Measurements from ENCODE around the gene STK39.

Gene STK39

DNA sequence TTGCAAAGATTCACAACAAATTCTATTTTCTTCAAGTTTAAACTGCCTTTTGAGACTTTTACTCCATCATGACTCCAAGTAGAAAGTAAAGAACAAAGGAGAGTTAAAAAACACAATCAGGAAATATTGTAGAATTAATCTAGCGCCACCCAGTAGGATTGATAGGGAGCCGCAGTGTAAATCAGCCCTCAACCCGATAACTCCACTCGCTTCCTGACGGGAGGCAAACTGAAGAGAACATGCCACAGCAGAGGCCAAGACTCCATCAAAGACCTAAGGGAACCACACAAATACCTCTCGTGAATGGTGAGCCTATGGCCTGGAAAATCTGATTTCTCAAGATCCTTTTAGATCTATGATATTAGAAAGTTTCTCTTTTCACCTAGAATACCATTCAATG lies 319.0 kb downstream of the STK39 start:
- no peak for DNase-seq (ENCODE audit: low read depth)
- TF ChIP-seq, protein P1, sequence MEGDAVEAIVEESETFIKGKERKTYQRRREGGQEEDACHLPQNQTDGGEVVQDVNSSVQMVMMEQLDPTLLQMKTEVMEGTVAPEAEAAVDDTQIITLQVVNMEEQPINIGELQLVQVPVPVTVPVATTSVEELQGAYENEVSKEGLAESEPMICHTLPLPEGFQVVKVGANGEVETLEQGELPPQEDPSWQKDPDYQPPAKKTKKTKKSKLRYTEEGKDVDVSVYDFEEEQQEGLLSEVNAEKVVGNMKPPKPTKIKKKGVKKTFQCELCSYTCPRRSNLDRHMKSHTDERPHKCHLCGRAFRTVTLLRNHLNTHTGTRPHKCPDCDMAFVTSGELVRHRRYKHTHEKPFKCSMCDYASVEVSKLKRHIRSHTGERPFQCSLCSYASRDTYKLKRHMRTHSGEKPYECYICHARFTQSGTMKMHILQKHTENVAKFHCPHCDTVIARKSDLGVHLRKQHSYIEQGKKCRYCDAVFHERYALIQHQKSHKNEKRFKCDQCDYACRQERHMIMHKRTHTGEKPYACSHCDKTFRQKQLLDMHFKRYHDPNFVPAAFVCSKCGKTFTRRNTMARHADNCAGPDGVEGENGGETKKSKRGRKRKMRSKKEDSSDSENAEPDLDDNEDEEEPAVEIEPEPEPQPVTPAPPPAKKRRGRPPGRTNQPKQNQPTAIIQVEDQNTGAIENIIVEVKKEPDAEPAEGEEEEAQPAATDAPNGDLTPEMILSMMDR (conservative IDR thresholded peaks at IDR 0.05; ENCODE audit: low read depth, low read length), result no peak

DNA sequence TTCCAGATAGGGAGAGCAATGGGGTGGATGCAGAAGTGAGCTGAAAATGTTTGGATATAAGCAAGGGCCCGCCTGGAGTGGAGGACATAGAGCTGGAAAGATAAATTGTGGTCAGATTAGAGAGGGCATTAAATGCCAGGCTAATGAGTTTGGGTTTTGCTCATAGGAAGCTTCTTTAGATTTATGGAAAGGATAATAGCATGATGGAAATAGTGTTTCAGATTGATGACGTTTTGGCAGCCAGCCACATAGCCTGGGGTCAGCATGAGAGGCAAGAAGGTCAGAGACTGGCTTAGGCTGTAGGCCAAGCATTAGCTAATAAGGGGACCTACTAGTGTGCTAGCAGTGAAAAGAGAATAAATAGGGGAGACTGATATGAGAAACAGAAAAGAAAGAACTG lies 321.6 kb downstream of the STK39 start:
- DNase-seq (ENCODE audit: low read depth), result no peak
- TF ChIP-seq, protein P1 (conservative IDR thresholded peaks at IDR 0.05; ENCODE audit: low read depth, low read length), result no peak
- no peak overlapping the region for H3K4me3 ChIP-seq (ENCODE audit: low read depth, low read length)

More for the DNA sequence above, 319.0 kb downstream of the STK39 start:
- H3K4me3 ChIP-seq (ENCODE audit: low read depth, low read length), result no peak overlapping the region

GRCh38 chr2:167924556-167924955 lies 322.8 kb downstream of the STK39 start:
- no peak overlapping the region for H3K4me3 ChIP-seq (ENCODE audit: low read depth, low read length)
- TF ChIP-seq, protein P1 (conservative IDR thresholded peaks at IDR 0.05; ENCODE audit: low read depth, low read length), result no peak
- no peak for DNase-seq (ENCODE audit: low read depth)

- TF ChIP-seq, protein P1 (conservative IDR thresholded peaks at IDR 0.05; ENCODE audit: low read depth, low read length), result no peak
Observed at GRCh38 chr2:167916756-167917155, 330.6 kb downstream of the STK39 start.

GRCh38 chr2:167914969-167915368 lies 332.4 kb downstream of the STK39 start:
- TF ChIP-seq, protein P1 (conservative IDR thresholded peaks at IDR 0.05; ENCODE audit: low read depth, low read length), result no peak
- H3K4me3 ChIP-seq (ENCODE audit: low read depth, low read length), result no peak overlapping the region
- DNase-seq (ENCODE audit: low read depth), result no peak

More at GRCh38 chr2:167916756-167917155, 330.6 kb downstream of the STK39 start:
- DNase-seq (ENCODE audit: low read depth), result no peak
- no peak overlapping the region for H3K4me3 ChIP-seq (ENCODE audit: low read depth, low read length)

- TF ChIP-seq, protein P1 (conservative IDR thresholded peaks at IDR 0.05; ENCODE audit: low read depth, low read length), result no peak
- H3K4me3 ChIP-seq (ENCODE audit: low read depth, low read length), result no peak overlapping the region
- no peak for DNase-seq (ENCODE audit: low read depth)
Observed at GRCh38 chr2:167908786-167909185, 338.6 kb downstream of the STK39 start.

DNA sequence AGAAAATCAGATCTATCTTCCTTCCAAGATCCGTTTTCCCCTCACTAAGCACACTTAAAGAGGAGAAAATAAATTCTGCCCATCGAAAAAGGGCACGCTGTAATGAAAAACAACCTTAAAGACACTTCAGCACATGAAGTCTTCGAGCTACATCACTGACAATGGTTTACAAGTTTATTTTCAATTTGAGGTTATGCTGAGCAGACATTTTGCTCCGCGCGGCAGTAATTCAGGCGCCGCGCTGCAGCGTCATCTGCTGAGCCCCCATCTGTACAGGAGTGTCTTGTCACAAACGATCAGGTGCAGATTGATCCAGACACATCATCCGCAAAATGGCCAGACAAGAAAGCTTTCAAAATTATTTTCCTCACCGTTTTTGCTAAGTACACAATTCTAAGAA lies 341.7 kb downstream of the STK39 start:
- TF ChIP-seq, protein P1 (conservative IDR thresholded peaks at IDR 0.05; ENCODE audit: low read depth, low read length), result no peak
- DNase-seq (ENCODE audit: low read depth), result no peak
- H3K4me3 ChIP-seq (ENCODE audit: low read depth, low read length), result no peak overlapping the region
